ENCODE measurements around the gene ELANE. TPM values are rescaled to one million over a fixed set of nuclear protein-coding genes. Genes with fewer than 3 reads are reported as not detected.

ELANE gene
- total RNA-seq, 4 donors from 2014 or later = 0.95 TPM; not detected in 3

GRCh38 chr19:897442-898039, 45.4 kb downstream of the ELANE start:
- Histone ChIP-seq H3K36me3 (peaks cover 8 to 58% (median 20%) of the 10 kb centered on the region in 3 donors), H3K9me3 (no peaks in the 10 kb centered on the region), H3K4me3 (no peak overlapping the region), H3K4me1 (peaks cover 0 to 22% (median 0%) of the 10 kb centered on the region in 3 donors), H3K27ac (no peak overlapping the region), H3K27me3 (no peaks in the 10 kb centered on the region)
- WGBS, 2 donors = 87% methylated on average over 12 to 20 of the region's 26 CpGs
- TF ChIP-seq POLR2A (IDR thresholded peaks at IDR 0.05) (no peak), CTCF (IDR thresholded peaks at IDR 0.05) (no peak)
- DNase-seq = no peak
- intact Hi-C loops (cut with DNase I) = no loop called here

GRCh38 chr19:898663-899062, 46.6 kb downstream of the ELANE start:
- Histone ChIP-seq H3K27me3 (no peaks in the 10 kb centered on the region), H3K36me3 (peaks cover 8 to 61% (median 20%) of the 10 kb centered on the region in 3 donors), H3K9me3 (no peaks in the 10 kb centered on the region), H3K4me1 (peaks cover 4 to 27% (median 4%) of the 10 kb centered on the region in 3 donors), H3K27ac (no peak overlapping the region), H3K4me3 (no peak overlapping the region)
- no peak for TF ChIP-seq CTCF (IDR thresholded peaks at IDR 0.05)
- TF ChIP-seq POLR2A (IDR thresholded peaks at IDR 0.05) = no peak
- no peak for DNase-seq
- intact Hi-C loops (cut with DNase I) = no loop called here
- 84 to 100% methylated on average over 2 to 5 of the region's 20 CpGs for WGBS, 2 donors

GRCh38 chr19:899336-900042, 47.4 kb downstream of the ELANE start:
- Histone ChIP-seq H3K9me3 (no peaks in the 10 kb centered on the region), H3K27me3 (no peaks in the 10 kb centered on the region), H3K4me3 (no peak overlapping the region), H3K4me1 (peaks cover 4 to 31% (median 8%) of the 10 kb centered on the region in 3 donors), H3K36me3 (peaks cover 8 to 61% (median 20%) of the 10 kb centered on the region in 3 donors), H3K27ac (no peak overlapping the region)
- 87 to 95% methylated on average over 11 to 24 of the region's 32 CpGs for WGBS, 2 donors
- intact Hi-C loops (cut with DNase I) = no loop called here
- DNase-seq = no peak
- TF ChIP-seq CTCF (IDR thresholded peaks at IDR 0.05) = no peak
- TF ChIP-seq POLR2A (IDR thresholded peaks at IDR 0.05) = no peak

- Histone ChIP-seq H3K4me1 (peaks cover 4 to 34% (median 8%) of the 10 kb centered on the region in 3 donors), H3K27ac (no peak overlapping the region), H3K9me3 (no peaks in the 10 kb centered on the region), H3K27me3 (no peaks in the 10 kb centered on the region), H3K36me3 (peaks cover 8 to 61% (median 20%) of the 10 kb centered on the region in 3 donors), H3K4me3 (no peak overlapping the region)
- no peak for DNase-seq
- intact Hi-C loops (cut with DNase I) = no loop called here
- TF ChIP-seq CTCF (IDR thresholded peaks at IDR 0.05) (no peak), POLR2A (IDR thresholded peaks at IDR 0.05) (no peak)
- 79 to 87% methylated on average over 3 to 14 of the region's 15 CpGs for WGBS, 2 donors
These were observed 47.9 kb downstream of the ELANE start for GRCh38 chr19:900043-900301.

GRCh38 chr19:900302-901111, 48.4 kb downstream of the ELANE start:
- Histone ChIP-seq H3K4me1 (peaks cover 4 to 34% (median 8%) of the 10 kb centered on the region in 3 donors), H3K4me3 (no peak overlapping the region), H3K27me3 (no peaks in the 10 kb centered on the region), H3K36me3 (peaks cover 8 to 61% (median 20%) of the 10 kb centered on the region in 3 donors), H3K9me3 (no peaks in the 10 kb centered on the region), H3K27ac (no peak overlapping the region)
- intact Hi-C loops (cut with DNase I) = no loop called here
- no peak for TF ChIP-seq POLR2A (IDR thresholded peaks at IDR 0.05)
- no peak for TF ChIP-seq CTCF (IDR thresholded peaks at IDR 0.05)
- DNase-seq = no peak
- 81 to 89% methylated on average over 10 to 16 of the region's 30 CpGs for WGBS, 2 donors

All from esophagus squamous epithelium (tissue), 5 donors.